Measurements from ENCODE around the gene FGF4. TPM values are rescaled to one million over a fixed set of nuclear protein-coding genes. Genes with fewer than 3 reads are reported as not detected.

The FGF4 gene
- total RNA-seq, 2 donors from 2014 or later = not detected

GRCh38 chr11:69727266-69727665 lies 47.9 kb downstream of the FGF4 start:
- Histone ChIP-seq H3K4me3 (no peak overlapping the region), H3K27me3 (no peaks in the 10 kb centered on the region), H3K27ac (no peak overlapping the region), H3K36me3 (no peaks in the 10 kb centered on the region), H3K4me1 (no peaks in the 10 kb centered on the region), H3K9me3 (no peaks in the 10 kb centered on the region)
- no peak for TF ChIP-seq CTCF (IDR thresholded peaks at IDR 0.05)
- no peak for DNase-seq (ENCODE audit: low spot score)

GRCh38 chr11:69726481-69726880 lies 48.7 kb downstream of the FGF4 start:
- no peaks in the 10 kb centered on the region for H3K27me3 ChIP-seq
- H3K4me1 ChIP-seq = no peaks in the 10 kb centered on the region
- no peaks in the 10 kb centered on the region for H3K36me3 ChIP-seq
- H3K4me3 ChIP-seq = no peak overlapping the region
- no peak overlapping the region for H3K27ac ChIP-seq
- DNase-seq (ENCODE audit: low spot score) = no peak
- no peak for TF ChIP-seq CTCF (IDR thresholded peaks at IDR 0.05)
- H3K9me3 ChIP-seq = no peaks in the 10 kb centered on the region

- no peaks in the 10 kb centered on the region for H3K27me3 ChIP-seq
- H3K9me3 ChIP-seq = no peaks in the 10 kb centered on the region
- TF ChIP-seq CTCF (IDR thresholded peaks at IDR 0.05) = no peak
- no peaks in the 10 kb centered on the region for H3K4me1 ChIP-seq
- no peak for DNase-seq (ENCODE audit: low spot score)
- H3K36me3 ChIP-seq = no peaks in the 10 kb centered on the region
- no peak overlapping the region for H3K4me3 ChIP-seq
- H3K27ac ChIP-seq = no peak overlapping the region
These were observed 49.1 kb downstream of the FGF4 start for GRCh38 chr11:69726019-69726418.

- no peak for TF ChIP-seq CTCF (IDR thresholded peaks at IDR 0.05)
- H3K27me3 ChIP-seq = no peaks in the 10 kb centered on the region
- no peak overlapping the region for H3K4me3 ChIP-seq
These were observed 53.4 kb downstream of the FGF4 start for GRCh38 chr11:69721745-69722144.

GRCh38 chr11:69721106-69721505 lies 54.0 kb downstream of the FGF4 start:
- Histone ChIP-seq H3K36me3 (no peaks in the 10 kb centered on the region), H3K27me3 (no peaks in the 10 kb centered on the region), H3K4me3 (no peak overlapping the region), H3K4me1 (no peaks in the 10 kb centered on the region), H3K9me3 (no peaks in the 10 kb centered on the region), H3K27ac (no peak overlapping the region)
- no peak for DNase-seq (ENCODE audit: low spot score)
- no peak for TF ChIP-seq CTCF (IDR thresholded peaks at IDR 0.05)

More at GRCh38 chr11:69721745-69722144, 53.4 kb downstream of the FGF4 start:
- DNase-seq (ENCODE audit: low spot score) = no peak
- Histone ChIP-seq H3K4me1 (no peaks in the 10 kb centered on the region), H3K36me3 (no peaks in the 10 kb centered on the region), H3K27ac (no peak overlapping the region), H3K9me3 (no peaks in the 10 kb centered on the region)

Other genes with a start within 250 kb of the FGF4 start
- 100 to 1,000 TPM in 1 of 2 donors, 10 to 100 TPM in 1; 91.8 to 101 TPM for gene CCND1, start 134.2 kb downstream of the FGF4 start, total RNA-seq
- gene LTO1, start 100.0 kb downstream of the FGF4 start, total RNA-seq = 1 to 10 TPM; 4.7 to 6.0 TPM
- gene FGF19, start 71.3 kb downstream of the FGF4 start, total RNA-seq = not detected
- gene FGF3, start 44.1 kb upstream of the FGF4 start, total RNA-seq = not detected